ENCODE results near the gene TIMM44. TPM values are rescaled to one million over a fixed set of nuclear protein-coding genes. Genes with fewer than 3 reads are reported as not detected.

TIMM44 gene
- total RNA-seq, 1 donor from 2014 or later = 151 TPM

DNA sequence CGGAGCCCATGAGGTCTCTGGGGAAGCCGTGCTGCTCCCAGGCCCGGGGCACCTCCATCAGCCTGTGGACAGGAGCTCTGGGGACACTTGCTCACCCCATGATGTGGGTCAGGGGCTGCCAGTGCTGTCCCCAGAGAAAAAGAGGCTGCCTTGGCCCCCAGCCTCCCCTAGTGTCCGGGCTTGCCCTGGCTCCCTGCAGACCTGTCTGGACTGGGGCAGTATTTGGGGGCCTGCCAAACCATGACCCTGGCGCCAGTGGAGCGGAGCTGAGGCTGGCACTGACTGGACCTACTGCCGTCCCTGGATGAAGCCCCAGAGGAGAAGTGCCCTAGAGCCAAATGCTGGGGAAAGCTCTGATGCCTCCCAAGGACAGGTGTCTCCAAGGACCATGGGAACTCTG is 31.6 kb upstream of the TIMM44 start:
- Histone ChIP-seq H3K27me3 (no peaks in the 10 kb centered on the region), H3K36me3 (peaks cover 54 to 73% of the 10 kb centered on the region in 2 donors), H3K4me1 (peaks cover 0 to 3% of the 10 kb centered on the region in 2 donors), H3K27ac (no peak overlapping the region), H3K9me3 (no peaks in the 10 kb centered on the region), H3K4me3 (no peak overlapping the region)
- TF ChIP-seq, protein P1, sequence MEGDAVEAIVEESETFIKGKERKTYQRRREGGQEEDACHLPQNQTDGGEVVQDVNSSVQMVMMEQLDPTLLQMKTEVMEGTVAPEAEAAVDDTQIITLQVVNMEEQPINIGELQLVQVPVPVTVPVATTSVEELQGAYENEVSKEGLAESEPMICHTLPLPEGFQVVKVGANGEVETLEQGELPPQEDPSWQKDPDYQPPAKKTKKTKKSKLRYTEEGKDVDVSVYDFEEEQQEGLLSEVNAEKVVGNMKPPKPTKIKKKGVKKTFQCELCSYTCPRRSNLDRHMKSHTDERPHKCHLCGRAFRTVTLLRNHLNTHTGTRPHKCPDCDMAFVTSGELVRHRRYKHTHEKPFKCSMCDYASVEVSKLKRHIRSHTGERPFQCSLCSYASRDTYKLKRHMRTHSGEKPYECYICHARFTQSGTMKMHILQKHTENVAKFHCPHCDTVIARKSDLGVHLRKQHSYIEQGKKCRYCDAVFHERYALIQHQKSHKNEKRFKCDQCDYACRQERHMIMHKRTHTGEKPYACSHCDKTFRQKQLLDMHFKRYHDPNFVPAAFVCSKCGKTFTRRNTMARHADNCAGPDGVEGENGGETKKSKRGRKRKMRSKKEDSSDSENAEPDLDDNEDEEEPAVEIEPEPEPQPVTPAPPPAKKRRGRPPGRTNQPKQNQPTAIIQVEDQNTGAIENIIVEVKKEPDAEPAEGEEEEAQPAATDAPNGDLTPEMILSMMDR (IDR thresholded peaks at IDR 0.05) = no peak
- DNase-seq (ENCODE audit: low spot score in 2 of 2) = no peak
- intact Hi-C loops (cut with DNase I) = no loop called here

DNA sequence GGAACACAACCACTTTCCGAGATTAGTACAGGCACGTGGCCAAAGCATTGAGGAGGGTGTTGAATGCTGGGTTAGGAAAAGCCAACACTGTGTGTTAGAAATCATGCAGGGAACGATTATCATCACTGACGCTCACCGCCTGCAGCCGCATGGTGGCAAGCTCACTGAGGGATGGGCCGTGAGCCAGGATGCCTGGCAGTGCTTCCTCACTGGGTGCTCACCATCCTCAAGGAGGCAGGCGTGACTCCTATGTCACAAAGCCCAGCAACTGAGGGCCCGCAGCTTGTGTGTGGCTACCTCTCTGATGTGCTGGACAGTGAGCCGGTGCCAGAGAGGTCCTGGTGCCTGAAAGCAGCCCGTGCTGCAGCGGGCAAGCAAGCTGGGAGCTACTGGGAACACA is 30.4 kb upstream of the TIMM44 start:
- H3K9me3 ChIP-seq = no peaks in the 10 kb centered on the region
- TF ChIP-seq, protein P1 (IDR thresholded peaks at IDR 0.05) = no peak
- no peak for DNase-seq (ENCODE audit: low spot score in 2 of 2)
- H3K4me3 ChIP-seq = no peak overlapping the region
- peaks cover 42 to 69% of the 10 kb centered on the region in 2 donors for H3K36me3 ChIP-seq
- intact Hi-C loops (cut with DNase I) = no loop called here
- H3K4me1 ChIP-seq = peaks cover 0 to 3% of the 10 kb centered on the region in 2 donors
- H3K27me3 ChIP-seq = no peaks in the 10 kb centered on the region
- H3K27ac ChIP-seq = no peak overlapping the region

DNA sequence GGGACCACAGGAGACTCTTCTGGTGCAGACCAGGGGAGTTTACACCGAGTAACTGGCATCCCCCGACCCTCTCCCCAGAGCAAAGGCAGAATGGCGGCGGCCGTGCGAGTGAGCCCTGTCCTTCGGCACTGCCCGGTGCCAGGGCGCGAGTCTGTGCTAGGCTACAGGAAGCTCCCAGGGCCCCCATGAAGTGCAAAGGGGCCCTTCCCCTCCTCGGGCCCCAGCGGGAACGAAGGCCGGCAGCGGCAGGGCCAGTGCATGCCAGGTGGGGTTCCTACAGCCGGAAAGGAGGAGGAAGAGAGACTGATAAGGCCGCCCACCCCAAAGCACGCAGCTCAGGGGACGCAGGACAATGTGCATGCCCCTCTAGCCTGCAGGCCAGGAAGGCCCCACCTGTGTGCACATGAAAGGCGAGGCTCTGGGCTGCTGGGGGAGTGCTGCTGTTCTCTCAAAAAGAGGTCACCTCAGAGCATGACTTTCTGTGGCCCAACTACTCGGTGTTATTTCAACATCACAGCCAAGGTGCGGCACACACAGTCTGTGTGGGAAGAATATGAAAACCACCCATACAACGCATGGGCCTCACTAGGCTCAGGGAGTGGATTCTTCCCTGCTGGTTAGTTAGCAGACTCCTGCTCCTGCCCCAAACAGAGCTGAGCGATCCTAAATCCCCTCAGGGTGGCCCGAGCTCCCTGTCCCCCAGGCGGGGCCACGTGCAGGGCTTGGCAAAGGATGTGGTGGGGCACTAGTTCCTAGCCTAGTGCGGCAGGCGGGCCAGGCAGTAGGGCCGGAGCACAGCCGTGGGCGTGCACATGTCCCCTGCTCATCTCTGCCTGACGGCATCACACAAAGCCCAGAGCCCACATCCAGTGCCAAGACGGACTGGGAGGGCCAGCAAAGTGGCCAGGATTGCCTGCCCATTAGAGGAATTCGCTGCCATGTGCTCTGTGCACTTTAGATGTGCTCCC is 28.4 kb upstream of the TIMM44 start:
- intact Hi-C loops (cut with DNase I) = no loop called here
- H3K4me3 ChIP-seq = no peak overlapping the region
- H3K4me1 ChIP-seq = peaks cover 0 to 3% of the 10 kb centered on the region in 2 donors
- no peak overlapping the region for H3K27ac ChIP-seq
- TF ChIP-seq, protein P1 (IDR thresholded peaks at IDR 0.05) = no peak
- DNase-seq (ENCODE audit: low spot score in 2 of 2) = no peak
- H3K9me3 ChIP-seq = no peaks in the 10 kb centered on the region
- H3K36me3 ChIP-seq = peaks cover 43 to 69% of the 10 kb centered on the region in 2 donors
- H3K27me3 ChIP-seq = no peaks in the 10 kb centered on the region

DNA sequence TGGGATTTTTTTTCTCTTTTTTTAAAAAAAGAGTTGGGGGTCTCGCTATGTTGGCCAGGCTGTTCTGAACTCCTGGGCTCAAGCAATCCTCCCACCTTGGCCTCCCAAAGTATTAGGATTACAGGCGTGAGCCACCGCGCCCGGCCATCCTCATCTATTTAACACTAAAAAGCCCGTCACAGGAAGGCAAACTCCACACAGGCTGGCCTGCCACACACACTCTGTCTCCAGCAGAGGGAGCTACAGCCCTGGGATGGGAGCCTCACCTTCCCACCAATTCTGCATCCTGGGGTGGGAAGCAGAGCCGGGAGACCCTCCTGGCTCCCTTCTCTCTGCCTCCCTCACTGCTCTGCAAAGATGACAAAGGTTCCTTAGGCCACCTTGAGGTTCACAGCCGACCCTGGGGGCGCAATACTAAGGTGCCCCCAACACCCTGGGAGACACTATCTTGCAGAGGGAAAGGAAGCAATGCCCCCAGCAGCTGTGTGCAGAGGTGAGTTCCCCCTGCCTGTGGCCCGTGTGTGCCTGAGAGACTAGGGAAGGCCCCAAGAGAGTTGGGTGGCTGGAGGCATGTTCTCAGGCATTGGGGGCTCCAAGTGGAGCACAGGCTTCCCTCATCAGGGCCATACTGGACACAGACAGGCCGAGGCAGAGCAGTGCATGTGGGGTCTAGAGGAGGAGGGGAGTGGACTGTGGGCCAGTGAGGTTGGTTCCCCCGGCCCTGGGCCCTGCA is 27.4 kb upstream of the TIMM44 start:
- H3K36me3 ChIP-seq = peaks cover 43 to 72% of the 10 kb centered on the region in 2 donors
- no peaks in the 10 kb centered on the region for H3K27me3 ChIP-seq
- H3K27ac ChIP-seq = no peak overlapping the region
- TF ChIP-seq, protein P1 (IDR thresholded peaks at IDR 0.05) = peak; percentile 13 to 54 (median 34)
- H3K4me3 ChIP-seq = no peak overlapping the region
- intact Hi-C loops (cut with DNase I) = no loop called here
- H3K9me3 ChIP-seq = no peaks in the 10 kb centered on the region
- DNase-seq (ENCODE audit: low spot score in 2 of 2) = no peak
- H3K4me1 ChIP-seq = peaks cover 0 to 3% of the 10 kb centered on the region in 2 donors

DNA sequence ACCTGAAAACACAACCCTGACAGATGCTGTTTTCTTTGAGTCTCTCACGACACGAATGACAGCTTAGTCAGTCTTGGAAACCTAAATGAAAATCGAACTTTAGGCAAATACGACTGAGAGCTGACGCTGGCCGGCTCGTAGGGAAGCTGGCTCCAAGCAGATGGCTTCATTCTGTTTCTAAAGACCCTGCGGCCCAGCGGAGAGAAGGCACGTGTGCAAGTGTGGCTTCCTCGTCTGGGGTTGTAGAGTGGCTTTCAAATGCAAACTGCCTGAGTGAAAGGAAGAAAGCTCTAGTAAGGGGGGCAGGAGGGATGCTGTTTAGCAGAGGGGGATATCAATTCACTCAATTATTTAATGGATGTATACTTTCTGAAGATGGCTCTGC is 26.1 kb upstream of the TIMM44 start:
- Histone ChIP-seq H3K27me3 (no peaks in the 10 kb centered on the region), H3K4me3 (no peak overlapping the region), H3K27ac (no peak overlapping the region), H3K9me3 (no peaks in the 10 kb centered on the region), H3K4me1 (no peaks in the 10 kb centered on the region), H3K36me3 (peaks cover 50 to 85% of the 10 kb centered on the region in 2 donors)
- TF ChIP-seq, protein P1 (IDR thresholded peaks at IDR 0.05) = no peak
- DNase-seq (ENCODE audit: low spot score in 2 of 2) = no peak
- intact Hi-C loops (cut with DNase I) = no loop called here
